ENCODE measurements around the gene MYL12B.
"Not testable (repeated sequence)": the region's sequence is repeated elsewhere in the genome, so short reads cannot be mapped to it uniquely, and the experiment has no call there.

Gene MYL12B

DNA sequence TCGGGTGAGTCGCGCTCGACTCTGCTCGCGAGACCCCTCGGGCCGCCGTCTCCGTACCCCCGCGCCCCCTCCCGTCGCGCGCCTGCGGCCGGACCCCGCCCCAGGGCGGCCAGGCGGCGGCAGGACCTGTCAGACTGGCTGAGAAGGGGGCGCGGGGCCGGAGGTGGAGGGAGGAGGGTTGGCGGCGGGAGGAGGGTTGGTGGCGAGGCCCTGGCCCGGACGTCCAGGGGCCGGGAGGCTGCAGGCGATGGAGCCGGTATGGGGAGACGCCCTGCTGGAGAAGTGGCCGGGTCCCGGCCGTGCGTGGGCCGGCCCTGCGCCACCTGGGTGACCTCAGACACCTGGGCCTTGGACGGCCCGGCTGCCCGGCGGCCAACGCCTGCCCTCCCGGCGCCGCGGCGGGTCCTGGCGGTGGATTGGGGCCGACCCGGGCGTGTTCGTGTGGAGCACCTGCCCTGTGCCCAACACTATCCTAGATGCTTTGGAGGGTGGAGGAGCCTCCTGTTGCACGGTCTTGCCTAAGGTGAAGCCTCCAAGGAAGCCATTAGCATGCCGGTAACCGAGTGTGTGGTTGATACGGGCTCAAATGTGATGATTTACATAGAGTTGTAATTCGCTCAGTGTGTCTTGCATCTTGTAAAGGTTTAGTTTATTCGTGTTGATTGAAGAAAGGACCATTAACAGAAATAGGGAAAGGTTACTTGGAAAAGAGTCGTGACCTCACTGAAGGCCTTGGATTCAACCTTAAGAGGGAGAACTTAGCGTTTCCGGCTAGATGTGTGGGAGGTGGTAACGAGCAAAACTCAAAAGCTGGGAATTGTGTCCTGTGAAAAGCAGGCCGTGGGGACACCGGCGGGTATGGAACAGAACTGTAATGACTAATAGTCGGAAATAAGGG is 550 bp downstream of the MYL12B start:
- DNase-seq (ENCODE audit: low read depth), result peak; percentile 49

DNA sequence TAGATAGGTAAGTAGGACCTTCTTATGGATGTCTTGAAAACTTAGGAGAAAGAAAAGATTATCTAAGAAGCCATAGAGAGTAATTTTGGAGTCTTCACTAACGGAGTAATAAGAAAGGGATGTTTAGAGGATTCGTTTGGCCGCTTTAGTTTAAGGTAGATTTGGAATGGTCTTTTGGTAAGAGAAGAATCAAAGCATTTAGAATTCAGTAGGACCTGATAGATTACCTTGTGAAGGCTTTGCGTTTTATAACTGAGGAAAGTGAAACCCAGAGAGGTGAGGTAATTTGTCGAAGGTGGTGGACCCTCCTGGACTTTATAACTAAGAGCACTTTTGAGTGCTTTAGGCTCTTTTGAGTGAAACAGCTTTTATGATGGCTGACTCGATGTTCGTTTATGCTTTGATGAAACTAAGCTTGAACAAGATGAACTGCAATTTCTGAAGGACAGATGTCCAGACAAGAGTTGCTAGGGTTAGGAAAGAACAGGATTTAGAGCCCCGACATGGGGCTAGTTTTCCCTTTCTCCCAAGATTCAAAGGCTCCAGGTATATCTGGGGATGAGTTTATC is 1.3 kb downstream of the MYL12B start:
- no peak for DNase-seq (ENCODE audit: low read depth)

DNA sequence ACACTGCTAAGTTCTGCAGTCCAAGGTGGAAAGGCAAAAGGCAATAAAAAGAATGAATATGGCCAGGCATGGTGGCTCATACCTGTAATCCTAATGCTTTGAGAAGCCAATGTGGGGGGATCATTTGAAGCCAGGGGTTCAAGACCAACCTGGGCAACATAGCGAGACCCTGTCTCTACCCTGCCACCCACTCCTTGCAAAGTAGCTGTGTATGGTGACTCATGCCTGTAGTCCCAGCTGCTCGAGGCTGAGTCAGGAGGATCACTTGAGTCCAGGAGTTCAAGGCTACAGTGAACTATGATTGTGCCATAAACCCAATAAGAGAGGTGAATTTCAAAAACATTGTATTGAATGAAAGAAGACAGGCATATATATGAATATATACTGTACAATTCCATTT is 2.4 kb downstream of the MYL12B start:
- no peak for DNase-seq (ENCODE audit: low read depth)

DNA sequence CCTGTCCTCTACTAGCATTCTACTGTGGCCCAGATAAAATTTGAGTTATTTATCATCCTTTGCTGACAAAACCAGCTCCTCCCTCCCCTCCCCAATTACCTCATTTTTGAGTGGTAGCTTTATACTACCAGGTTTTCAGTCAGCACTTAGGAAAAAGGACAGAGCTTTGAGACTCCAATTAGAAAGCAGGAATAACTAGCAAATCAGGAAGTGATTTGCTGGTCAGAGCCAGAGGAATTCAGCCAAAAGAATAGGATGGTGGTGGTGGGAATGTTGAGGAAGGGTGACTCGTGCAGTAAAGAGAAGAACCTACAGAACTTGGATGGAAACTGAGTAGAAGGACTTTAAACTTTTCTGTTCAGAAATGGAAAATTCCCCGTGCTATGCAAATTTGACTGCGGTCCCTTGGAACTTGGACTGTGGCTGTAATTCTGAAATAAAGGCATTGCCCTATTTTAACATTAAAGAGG is 3.7 kb downstream of the MYL12B start:
- DNase-seq (ENCODE audit: low read depth), result peak; percentile 79

DNA sequence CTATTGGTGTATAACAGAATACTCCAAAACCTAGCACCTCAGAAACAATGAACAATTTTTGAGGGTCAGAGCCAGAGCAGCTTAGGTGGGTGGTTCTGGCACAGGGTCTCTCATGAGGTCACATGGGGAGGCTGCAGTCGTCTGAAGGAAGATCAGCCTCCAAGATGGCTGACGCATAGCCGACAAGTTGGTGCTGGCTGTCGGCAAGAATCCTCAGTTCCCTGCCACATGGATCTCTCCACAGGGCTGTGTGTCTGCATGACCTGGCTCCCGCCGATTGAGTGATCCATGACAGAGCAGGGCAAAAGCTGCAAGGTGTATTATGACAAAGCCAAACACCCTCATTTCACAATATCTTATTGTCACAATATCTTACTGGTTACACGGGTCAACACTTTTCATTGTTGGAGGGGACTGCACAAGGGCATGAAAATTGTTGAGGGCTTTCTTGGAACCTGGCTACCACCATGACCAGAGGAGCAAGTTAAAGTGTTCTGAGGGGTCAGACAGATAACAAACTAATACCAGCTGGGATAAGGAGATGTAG is 4.2 kb downstream of the MYL12B start:
- no peak for DNase-seq (ENCODE audit: low read depth)

DNA sequence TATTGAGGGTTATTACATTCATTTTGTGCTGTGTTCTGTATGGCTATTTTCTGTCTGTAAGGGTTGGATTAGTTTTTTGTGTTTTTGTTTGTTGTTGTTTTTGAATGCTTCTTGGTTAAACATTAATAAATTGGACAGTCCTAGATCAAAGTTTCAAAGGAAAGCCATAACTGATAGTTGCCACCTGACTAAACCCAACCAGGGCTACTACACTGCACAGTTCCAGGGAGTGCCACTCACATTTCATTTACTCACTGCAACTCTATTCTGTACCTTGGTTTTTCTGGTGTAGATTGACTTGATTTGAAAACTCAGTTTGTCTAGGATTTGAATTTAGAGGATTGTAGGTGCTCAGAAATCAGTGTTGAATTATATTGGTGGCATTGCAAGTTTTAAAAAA is 6.4 kb downstream of the MYL12B start:
- no peak for DNase-seq (ENCODE audit: low read depth)

DNA sequence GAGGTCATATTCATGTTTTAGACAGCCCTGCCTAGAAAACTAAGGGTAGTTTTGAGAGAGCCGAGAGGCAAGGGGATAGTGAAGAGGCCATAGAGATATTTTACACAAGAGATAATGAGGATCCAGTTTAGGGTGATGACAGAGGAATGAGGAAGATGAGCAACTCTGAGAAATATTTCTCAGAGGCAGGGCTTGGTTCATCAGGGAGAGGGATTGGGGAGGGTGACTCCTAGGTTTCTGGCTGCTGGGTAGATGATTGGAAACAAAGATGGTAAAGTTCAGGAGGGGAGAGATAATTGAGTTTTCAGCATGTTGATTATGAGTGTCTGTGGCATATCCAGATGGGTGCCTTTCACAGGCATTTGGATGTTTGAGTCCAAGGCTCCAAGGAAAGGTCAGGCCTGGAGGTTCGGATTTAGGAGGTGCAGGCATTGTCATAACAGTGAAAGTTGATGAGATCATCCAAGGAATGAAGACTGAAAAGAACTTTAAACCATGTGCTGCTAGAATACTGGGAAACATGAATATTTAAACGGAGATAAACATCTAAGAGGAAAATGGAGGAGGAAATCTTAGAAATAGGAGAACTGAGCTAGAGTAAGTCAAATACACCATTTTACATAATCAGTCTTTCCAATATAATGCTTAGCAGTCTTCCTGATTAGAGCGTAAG is 7.4 kb downstream of the MYL12B start:
- peak; percentile 91 for DNase-seq (ENCODE audit: low read depth)

DNA sequence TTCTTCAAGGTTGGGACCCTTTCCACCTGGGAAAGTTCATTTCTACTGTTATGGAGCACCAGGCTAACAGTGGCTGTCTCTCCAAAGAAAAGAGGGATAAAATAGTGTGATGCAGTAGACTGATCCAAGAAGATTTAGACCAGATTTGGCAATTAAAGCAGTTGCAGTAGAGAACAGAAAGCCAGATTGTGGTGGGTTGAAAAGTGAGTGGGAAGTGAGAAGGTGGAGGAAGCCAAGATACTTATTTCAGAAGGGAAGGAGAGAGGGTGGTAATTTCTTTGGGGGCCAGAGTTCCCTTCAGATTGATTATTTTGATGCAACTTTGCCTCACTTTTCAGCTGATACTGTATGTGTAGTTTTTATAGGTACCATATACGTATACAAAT is 8.0 kb downstream of the MYL12B start:
- DNase-seq (ENCODE audit: low read depth), result no peak

DNA sequence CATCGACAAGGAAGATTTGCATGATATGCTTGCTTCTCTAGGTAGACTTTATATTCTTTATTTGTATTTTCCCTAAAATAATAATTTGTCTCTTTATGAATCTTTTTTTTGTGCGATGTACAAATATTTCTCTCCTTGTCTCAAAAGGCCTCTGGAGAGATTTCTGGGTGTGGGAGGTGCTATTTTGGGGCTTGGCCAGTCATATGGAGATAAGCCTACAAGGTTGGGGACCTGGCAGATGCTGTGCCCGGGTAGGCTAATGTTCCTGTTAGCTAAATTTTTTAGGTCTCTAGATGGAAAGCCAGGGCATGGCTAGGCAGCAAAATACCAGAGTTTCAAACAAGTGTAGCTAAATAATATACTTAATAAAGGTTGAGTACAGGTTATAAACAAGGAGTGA is 11.1 kb downstream of the MYL12B start:
- DNase-seq (ENCODE audit: low read depth), result no peak

DNA sequence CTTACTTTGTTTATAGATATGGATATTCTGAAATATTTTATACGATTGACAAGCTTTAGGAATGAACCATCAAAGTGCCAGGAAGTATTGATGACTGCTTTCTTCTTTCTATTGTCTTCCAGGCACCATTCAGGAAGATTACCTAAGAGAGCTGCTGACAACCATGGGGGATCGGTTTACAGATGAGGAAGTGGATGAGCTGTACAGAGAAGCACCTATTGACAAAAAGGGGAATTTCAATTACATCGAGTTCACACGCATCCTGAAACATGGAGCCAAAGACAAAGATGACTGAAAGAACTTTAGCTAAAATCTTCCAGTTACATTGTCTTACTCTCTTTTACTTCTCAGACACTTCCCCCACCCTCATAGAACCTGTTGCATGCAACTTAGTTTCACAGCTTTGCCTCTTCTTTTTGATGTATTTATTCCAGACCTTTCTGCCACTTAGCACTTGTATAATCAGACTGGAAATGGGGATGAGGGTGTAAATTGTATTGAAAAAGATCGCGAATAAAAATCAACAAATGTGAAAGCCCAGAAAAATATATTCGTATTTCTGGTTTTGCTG is 15.8 kb downstream of the MYL12B start:
- DNase-seq (ENCODE audit: low read depth), result not testable (repeated sequence)

DNA sequence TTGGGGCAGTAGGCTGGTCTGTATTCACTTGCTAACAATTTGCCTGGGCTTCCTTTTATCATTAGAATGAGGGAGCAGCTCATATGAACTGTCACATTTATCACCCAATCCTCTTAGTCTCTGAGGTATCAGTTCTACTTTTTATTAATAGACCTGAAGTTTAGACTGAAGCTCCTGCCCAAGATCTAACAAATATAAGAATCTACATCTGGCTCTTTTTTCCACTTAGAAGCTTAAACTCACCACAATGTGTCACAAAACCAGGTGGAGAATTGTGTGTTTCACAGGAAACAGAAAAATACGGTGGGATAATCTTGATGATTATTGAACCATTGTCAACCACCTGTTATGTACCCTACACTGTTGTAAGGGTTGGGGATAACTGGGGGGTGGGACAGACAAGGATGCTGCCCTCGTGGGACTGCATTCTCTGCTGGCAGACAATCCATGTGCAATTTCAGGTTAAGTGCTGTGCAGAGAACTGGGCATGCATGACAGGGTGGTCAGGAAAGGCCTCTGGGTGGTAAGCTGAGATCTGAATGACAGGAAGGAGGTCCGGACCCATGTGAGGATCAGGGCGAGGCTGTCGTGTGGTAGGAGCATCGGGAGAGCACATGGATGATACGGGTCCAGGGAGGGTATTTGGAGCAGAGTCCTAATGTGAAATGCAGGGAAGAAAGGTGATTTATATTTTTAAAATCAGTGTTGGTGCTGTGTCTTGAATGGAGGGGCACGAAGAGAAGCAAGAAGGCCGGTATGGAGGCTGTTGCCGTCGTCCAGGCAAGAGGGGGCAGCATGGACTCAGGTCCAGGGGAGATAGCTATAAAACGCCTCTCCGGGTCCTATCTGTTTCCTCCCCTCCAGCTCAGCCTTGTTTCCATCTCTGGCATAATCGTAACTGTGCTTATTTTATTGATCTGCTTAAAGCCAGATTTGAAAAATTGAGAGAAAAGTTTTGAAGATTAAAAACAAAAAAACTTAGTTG is 17.6 kb downstream of the MYL12B start:
- no peak for DNase-seq (ENCODE audit: low read depth)

DNA sequence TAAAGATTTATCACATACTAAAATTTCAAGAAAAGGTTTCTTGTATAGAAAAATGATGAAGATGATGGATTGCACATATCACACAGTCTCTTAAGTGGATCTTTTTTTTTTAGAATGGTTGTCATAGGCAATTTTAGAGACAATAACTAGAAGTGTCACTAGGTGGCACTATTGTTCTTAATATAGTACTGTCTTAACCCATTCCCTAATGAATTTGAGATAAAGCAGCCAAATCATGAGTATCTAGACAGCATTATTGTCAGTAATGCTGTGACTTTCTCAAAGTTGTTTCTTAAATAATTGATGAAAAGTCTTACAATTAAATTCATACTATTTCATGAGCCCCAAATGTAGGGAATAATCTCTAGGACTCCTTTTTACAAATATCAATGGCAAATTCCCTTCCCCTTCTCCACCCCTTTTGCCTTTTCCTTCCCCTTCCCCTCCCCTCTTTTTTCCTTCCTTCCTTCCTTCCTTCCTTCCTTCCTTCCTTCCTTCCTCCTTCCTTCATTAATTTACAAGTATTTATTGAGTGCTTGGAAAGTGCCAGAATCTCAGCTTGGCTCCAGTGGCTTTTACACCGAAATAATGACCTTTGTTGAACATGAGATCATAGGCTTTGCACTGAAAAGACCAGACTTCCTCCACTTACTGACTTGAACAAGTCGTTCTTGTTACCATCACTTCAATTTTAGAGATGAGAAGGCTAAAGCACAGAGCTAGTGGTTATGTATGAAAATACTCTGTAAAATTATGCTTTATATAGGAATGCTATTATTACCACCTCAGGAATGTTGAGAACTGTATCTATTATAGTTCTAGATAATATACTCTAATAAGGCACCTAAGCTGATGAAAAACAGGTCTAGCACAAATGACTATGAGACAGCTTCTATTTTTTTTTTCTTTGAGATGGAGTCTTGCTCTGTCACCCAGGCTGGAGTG is 19.8 kb downstream of the MYL12B start:
- peak; percentile 83 for DNase-seq (ENCODE audit: low read depth)

DNA sequence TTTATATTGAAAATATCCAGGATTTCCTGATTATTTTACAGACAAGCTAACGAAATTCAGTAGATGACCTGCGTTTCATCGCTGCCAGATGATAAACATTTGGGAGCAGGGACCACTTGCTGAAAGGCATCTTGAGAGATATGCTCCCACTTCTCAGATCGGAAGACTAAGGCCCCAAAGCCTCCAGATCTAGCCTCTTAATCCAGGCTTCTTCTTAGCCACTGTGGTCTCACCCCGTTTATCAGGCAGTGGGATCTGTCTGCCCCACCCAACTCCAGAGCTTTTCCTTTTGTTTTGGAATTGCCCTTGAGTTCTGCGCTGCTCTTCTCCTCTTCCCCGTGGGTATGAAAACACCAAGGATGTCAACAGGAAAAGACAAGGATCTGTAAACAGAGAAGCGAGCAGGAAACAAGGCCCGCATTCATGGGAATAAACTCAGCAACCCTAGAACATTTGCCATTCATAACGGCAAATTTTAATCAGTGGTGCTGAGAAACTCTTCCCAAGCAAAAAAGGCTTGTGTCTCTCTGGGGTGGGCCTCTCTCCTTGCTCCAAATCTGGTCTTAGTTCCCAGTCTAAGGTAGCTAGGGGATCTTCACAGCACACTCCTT is 21.4 kb downstream of the MYL12B start:
- no peak for DNase-seq (ENCODE audit: low read depth)

DNA sequence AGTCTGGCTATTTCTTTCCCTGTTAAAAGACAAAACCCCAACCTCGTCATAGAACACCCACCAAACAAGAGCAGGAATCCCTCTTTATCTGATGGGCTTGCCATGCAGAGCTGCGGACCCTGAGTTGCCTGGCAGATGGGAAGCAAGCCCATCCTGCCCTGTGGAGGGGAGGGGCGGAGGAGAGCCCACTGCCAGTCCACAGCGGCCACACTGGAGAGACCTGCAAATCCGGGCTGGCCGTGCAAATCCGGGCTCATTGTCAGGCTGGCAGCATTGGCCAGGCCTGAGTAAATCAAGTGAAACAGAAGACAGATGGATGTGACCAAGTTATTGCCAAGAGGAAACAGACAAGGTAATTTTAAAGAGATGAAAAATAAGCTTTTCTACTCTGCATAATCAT is 22.0 kb downstream of the MYL12B start:
- DNase-seq (ENCODE audit: low read depth), result no peak

DNA sequence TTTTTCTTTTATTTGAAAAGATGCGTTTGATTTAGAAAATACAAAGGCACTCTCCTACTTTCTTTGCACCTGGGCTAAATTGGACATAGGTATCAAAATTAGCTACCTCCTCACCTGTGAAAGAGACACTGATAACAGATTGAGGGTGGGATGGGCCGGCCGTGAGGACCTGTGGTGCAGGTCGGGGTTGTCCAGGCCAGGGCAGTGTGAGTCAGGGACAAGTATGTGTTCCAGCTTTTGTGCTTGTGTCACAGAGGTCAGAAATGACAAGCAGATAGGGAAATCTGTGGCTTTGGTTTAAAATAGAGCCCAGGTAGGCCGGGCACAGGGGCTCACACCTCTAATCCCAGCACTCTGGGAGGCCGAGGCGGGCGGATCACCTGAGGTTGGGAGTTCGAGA is 22.6 kb downstream of the MYL12B start:
- no peak for DNase-seq (ENCODE audit: low read depth)

DNA sequence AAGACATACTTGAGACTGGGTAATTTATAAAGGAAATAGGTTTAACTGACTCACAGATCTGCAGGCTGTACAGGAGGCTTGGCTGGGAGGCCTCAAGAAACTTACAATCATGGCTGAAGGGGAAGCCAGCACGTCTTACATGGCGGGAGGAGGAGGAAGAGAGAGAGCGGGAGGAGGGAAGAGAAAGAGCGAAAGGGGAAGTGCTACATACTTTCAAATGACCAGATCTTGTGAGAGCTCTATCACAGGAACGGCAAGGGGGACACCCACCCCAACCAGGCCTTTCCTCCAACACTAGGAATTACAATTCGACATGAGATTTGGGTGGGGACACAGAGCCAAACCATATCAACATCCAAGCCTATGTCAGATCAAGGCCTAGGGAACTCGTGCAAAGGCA is 24.2 kb downstream of the MYL12B start:
- no peak for DNase-seq (ENCODE audit: low read depth)

DNA sequence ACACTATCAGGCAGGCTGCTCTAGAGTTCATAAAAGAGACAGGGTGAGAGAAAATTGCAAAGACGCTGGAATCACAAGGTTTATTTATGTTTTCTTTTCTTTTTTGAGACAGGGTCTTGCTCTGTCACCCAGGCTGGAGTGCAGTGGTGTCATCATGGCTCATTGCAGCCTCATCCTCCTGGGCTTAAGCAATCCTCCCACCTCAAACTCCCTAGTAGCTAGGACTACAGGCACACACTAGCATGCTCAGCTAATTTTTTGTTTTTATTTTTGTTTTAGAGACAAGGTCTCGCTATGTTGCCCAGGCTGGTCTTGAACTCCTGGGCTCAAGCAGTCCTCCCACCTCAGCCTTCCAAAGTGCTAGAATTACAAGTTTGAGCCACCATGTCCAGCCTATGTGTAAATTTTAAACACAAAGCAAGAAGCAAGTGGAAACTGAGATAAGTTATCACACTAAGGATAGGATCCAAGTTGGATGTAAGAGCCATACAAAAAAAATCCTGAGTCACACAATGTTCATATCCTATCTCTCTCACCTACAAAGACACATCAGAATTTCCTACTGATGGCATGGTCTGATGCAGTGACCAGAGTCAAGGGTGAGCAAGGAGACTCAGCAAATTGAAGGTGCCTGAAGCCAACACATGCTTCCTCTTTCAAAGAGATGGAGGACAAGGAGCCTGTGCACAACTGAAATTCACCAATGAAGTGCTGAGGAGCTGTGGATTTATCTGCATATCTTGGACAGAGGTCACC is 31.4 kb downstream of the MYL12B start:
- no peak for DNase-seq (ENCODE audit: low read depth)

DNA sequence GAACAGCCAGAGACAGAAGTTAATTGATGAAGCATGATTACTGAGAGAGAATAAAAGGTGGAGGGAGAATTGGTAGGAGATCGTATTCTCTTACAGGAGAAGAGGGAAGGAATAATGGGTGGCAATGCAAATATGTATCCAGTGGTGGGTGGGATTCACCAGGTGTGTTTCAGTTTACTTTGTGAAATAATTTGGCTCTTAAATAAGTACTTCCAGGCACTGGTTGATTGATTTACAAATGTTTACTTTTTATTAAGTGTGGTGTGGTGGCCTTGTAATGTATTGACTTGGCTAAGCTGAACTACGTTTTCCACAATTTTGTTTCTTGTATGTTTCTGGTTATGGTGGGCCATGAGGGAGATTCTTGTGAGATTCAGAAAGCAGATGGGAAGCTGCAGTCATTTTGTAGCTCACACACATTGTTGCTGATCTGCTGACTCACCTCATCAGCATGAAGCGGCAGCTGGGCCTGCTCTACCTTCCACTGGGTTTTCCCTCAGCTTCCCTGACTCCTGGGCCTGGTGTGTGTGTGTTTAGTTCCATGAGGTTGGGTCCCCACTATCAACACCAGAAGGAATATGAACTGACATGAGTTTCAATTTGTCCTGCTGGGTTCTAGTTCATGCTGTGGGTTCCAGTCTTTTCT is 32.6 kb downstream of the MYL12B start:
- DNase-seq (ENCODE audit: low read depth), result peak; percentile 36

Measured in EH (cell line).